Skeletal muscle satellite cell (primary cell): ENCODE measurements around the gene GNAS. TPM values are rescaled to one million over a fixed set of nuclear protein-coding genes. Genes with fewer than 3 reads are reported as not detected.

Experiments used
- H3K27me3 ChIP-seq: 2 replicates; pipeline ENCODE4 v1.7.0; 2013; ENCODE audit warnings: low read length; ENCODE audit not compliant: control insufficient read depth, insufficient read depth
- H3K36me3 ChIP-seq: 2 replicates; pipeline ENCODE4 v1.7.0; 2013; ENCODE audit warnings: mild to moderate bottlenecking, control low read depth, low read length; ENCODE audit not compliant: insufficient read depth
- H3K4me1 ChIP-seq: 2 replicates; pipeline ENCODE4 v1.7.0; 2013; ENCODE audit warnings: low read length; ENCODE audit not compliant: control insufficient read depth, insufficient read depth
- H3K4me2 ChIP-seq: 2 replicates; pipeline ENCODE4 v1.7.0; 2013; ENCODE audit warnings: mild to moderate bottlenecking, low read length
- H3K4me3 ChIP-seq: 2 replicates; pipeline ENCODE4 v1.7.0; 2013; ENCODE audit warnings: low read length
- H3K9ac ChIP-seq: 2 replicates; pipeline ENCODE4 v1.7.0; 2013; ENCODE audit warnings: mild to moderate bottlenecking, low read depth, low read length, moderate library complexity
- H3K9me3 ChIP-seq: replicated peaks from 2 replicates; pipeline ENCODE4 v1.7.0; 2013; ENCODE audit warnings: mild to moderate bottlenecking, control low read depth, low read length
- total RNA-seq: library from RNA; depleted of rRNA; stranded (reverse); fragments of >200 nt; gene quantifications from 2 replicates; pipeline ENCODE4 v1.2.3, GENCODE V29; 2012; rRNA removed

GNAS gene
- 236 and 277 TPM in 2 replicates for total RNA-seq

- Histone ChIP-seq H3K4me3 (peak within 1 kb of the TSS; percentile 65), H3K36me3 (no peaks in the 10 kb centered on the region), H3K27me3 (peaks cover 42% of the 10 kb centered on the region), H3K9ac (no peak within 1 kb of the TSS), H3K9me3 (no peaks in the 10 kb centered on the region), H3K4me1 (peaks cover 5% of the 10 kb centered on the region), H3K4me2 (peak within 1 kb of the TSS; percentile 86)
These were observed at the start of gene GNAS for GRCh38 chr20:58852543-58853271. Gene GNAS, plus strand, starts transcription at chr20:58852716.

GRCh38 chr20:58803533-58803932 lies 49.0 kb upstream of the GNAS start:
- Histone ChIP-seq H3K4me3 (no peak overlapping the region), H3K36me3 (no peaks in the 10 kb centered on the region), H3K4me1 (no peaks in the 10 kb centered on the region), H3K9ac (no peak overlapping the region), H3K27me3 (peaks cover 48% of the 10 kb centered on the region), H3K9me3 (no peaks in the 10 kb centered on the region), H3K4me2 (no peak overlapping the region)

- Histone ChIP-seq H3K4me1 (no peaks in the 10 kb centered on the region), H3K27me3 (peaks cover 63% of the 10 kb centered on the region), H3K36me3 (no peaks in the 10 kb centered on the region)
These were observed 44.7 kb upstream of the GNAS start for GRCh38 chr20:58807801-58808200.

GRCh38 chr20:58808271-58809046 lies 44.1 kb upstream of the GNAS start:
- H3K4me2 ChIP-seq: no peak overlapping the region
- H3K4me1 ChIP-seq: no peaks in the 10 kb centered on the region
- no peak overlapping the region for H3K4me3 ChIP-seq
- H3K36me3 ChIP-seq: no peaks in the 10 kb centered on the region
- H3K9ac ChIP-seq: no peak overlapping the region
- peaks cover 61% of the 10 kb centered on the region for H3K27me3 ChIP-seq
- H3K9me3 ChIP-seq: no peaks in the 10 kb centered on the region

More at GRCh38 chr20:58807801-58808200, 44.7 kb upstream of the GNAS start:
- H3K4me3 ChIP-seq: no peak overlapping the region
- no peaks in the 10 kb centered on the region for H3K9me3 ChIP-seq
- no peak overlapping the region for H3K9ac ChIP-seq
- no peak overlapping the region for H3K4me2 ChIP-seq

- Histone ChIP-seq H3K36me3 (no peaks in the 10 kb centered on the region), H3K4me2 (no peak overlapping the region), H3K27me3 (peaks cover 60% of the 10 kb centered on the region), H3K9me3 (no peaks in the 10 kb centered on the region), H3K4me1 (no peaks in the 10 kb centered on the region), H3K4me3 (no peak overlapping the region), H3K9ac (no peak overlapping the region)
These were observed 42.2 kb upstream of the GNAS start for GRCh38 chr20:58810116-58810878.

GRCh38 chr20:58810879-58811250 lies 41.7 kb upstream of the GNAS start:
- no peaks in the 10 kb centered on the region for H3K36me3 ChIP-seq
- H3K4me1 ChIP-seq: no peaks in the 10 kb centered on the region
- H3K4me2 ChIP-seq: no peak overlapping the region
- no peak overlapping the region for H3K4me3 ChIP-seq
- no peaks in the 10 kb centered on the region for H3K9me3 ChIP-seq
- no peak overlapping the region for H3K9ac ChIP-seq
- peaks cover 60% of the 10 kb centered on the region for H3K27me3 ChIP-seq

GRCh38 chr20:58811334-58811733 lies 41.2 kb upstream of the GNAS start:
- H3K36me3 ChIP-seq: no peaks in the 10 kb centered on the region
- H3K4me1 ChIP-seq: no peaks in the 10 kb centered on the region
- no peak overlapping the region for H3K9ac ChIP-seq
- no peak overlapping the region for H3K4me3 ChIP-seq
- H3K27me3 ChIP-seq: peaks cover 57% of the 10 kb centered on the region
- no peaks in the 10 kb centered on the region for H3K9me3 ChIP-seq
- H3K4me2 ChIP-seq: no peak overlapping the region

GRCh38 chr20:58813369-58813768 lies 39.1 kb upstream of the GNAS start:
- Histone ChIP-seq H3K27me3 (peaks cover 42% of the 10 kb centered on the region), H3K4me2 (no peak overlapping the region), H3K9me3 (no peaks in the 10 kb centered on the region), H3K4me3 (no peak overlapping the region), H3K4me1 (peaks cover 6% of the 10 kb centered on the region), H3K36me3 (no peaks in the 10 kb centered on the region), H3K9ac (no peak overlapping the region)

- Histone ChIP-seq H3K36me3 (no peaks in the 10 kb centered on the region), H3K4me3 (no peak overlapping the region), H3K4me2 (no peak overlapping the region), H3K9me3 (no peaks in the 10 kb centered on the region), H3K9ac (no peak overlapping the region), H3K27me3 (peaks cover 27% of the 10 kb centered on the region), H3K4me1 (peaks cover 7% of the 10 kb centered on the region)
These were observed 37.1 kb upstream of the GNAS start for GRCh38 chr20:58815448-58815847.

GRCh38 chr20:58816051-58816450 lies 36.5 kb upstream of the GNAS start:
- no peak overlapping the region for H3K4me3 ChIP-seq

GRCh38 chr20:58816957-58817651 lies 35.4 kb upstream of the GNAS start:
- Histone ChIP-seq H3K4me1 (peaks cover 7% of the 10 kb centered on the region), H3K4me3 (no peak overlapping the region), H3K4me2 (no peak overlapping the region), H3K36me3 (no peaks in the 10 kb centered on the region), H3K9me3 (no peaks in the 10 kb centered on the region), H3K27me3 (peaks cover 18% of the 10 kb centered on the region), H3K9ac (no peak overlapping the region)

More at GRCh38 chr20:58816051-58816450, 36.5 kb upstream of the GNAS start:
- Histone ChIP-seq H3K4me1 (peaks cover 7% of the 10 kb centered on the region), H3K36me3 (no peaks in the 10 kb centered on the region), H3K9me3 (no peaks in the 10 kb centered on the region), H3K9ac (no peak overlapping the region), H3K4me2 (no peak overlapping the region), H3K27me3 (peaks cover 27% of the 10 kb centered on the region)
